Coronary artery (tissue), 2 donors: ENCODE results near the gene OPCML.

Source experiments
- DNase-seq: peaks from one replicate; pipeline ENCODE4 v3.0.0-alpha.2; 2017; ENCODE audit warnings: low spot score
- H3K27ac ChIP-seq, 2 donors: fragments of 200-600 bp; sonication (generic); one replicate each; pipeline ENCODE4 v1.5.1; 2016 to 2019
- H3K4me3 ChIP-seq: fragments of 200-600 bp; sonication (generic); 2 replicates; pipeline ENCODE4 v1.5.1; 2016; ENCODE audit warnings: mild to moderate bottlenecking, moderate library complexity
- CTCF ChIP-seq: fragments of 200-600 bp; sonication (generic); IDR thresholded peaks from one replicate; pipeline ENCODE4 v1.5.1; 2019; ENCODE audit warnings: antibody characterized with exemption

OPCML gene

GRCh38 chr11:133503776-133504175, 28.5 kb downstream of the OPCML start:
- no peak for DNase-seq
- no peak for TF ChIP-seq CTCF
- H3K27ac ChIP-seq = no peak overlapping the region
- H3K4me3 ChIP-seq = no peak overlapping the region

- Histone ChIP-seq H3K4me3 (no peak overlapping the region), H3K27ac (no peak overlapping the region)
- no peak for DNase-seq
- TF ChIP-seq CTCF = no peak
Measured at GRCh38 chr11:133503236-133503635, 29.1 kb downstream of the OPCML start.

- TF ChIP-seq CTCF = no peak
- DNase-seq = no peak
- Histone ChIP-seq H3K4me3 (peak overlapping the region; percentile 60), H3K27ac (peak overlapping the region in 1 of 2 donors; percentile 3)
Measured at GRCh38 chr11:133501643-133502539, 30.4 kb downstream of the OPCML start.

GRCh38 chr11:133500936-133501335, 31.4 kb downstream of the OPCML start:
- no peak for DNase-seq
- no peak overlapping the region for H3K4me3 ChIP-seq
- TF ChIP-seq CTCF = no peak
- H3K27ac ChIP-seq = no peak overlapping the region

GRCh38 chr11:133500435-133500834, 31.9 kb downstream of the OPCML start:
- Histone ChIP-seq H3K27ac (no peak overlapping the region), H3K4me3 (no peak overlapping the region)
- no peak for TF ChIP-seq CTCF
- no peak for DNase-seq

GRCh38 chr11:133498969-133499368, 33.3 kb downstream of the OPCML start:
- Histone ChIP-seq H3K4me3 (no peak overlapping the region), H3K27ac (no peak overlapping the region)
- TF ChIP-seq CTCF = no peak
- DNase-seq = no peak
